ENCODE data around the gene CD3D.

The CD3D gene

DNA sequence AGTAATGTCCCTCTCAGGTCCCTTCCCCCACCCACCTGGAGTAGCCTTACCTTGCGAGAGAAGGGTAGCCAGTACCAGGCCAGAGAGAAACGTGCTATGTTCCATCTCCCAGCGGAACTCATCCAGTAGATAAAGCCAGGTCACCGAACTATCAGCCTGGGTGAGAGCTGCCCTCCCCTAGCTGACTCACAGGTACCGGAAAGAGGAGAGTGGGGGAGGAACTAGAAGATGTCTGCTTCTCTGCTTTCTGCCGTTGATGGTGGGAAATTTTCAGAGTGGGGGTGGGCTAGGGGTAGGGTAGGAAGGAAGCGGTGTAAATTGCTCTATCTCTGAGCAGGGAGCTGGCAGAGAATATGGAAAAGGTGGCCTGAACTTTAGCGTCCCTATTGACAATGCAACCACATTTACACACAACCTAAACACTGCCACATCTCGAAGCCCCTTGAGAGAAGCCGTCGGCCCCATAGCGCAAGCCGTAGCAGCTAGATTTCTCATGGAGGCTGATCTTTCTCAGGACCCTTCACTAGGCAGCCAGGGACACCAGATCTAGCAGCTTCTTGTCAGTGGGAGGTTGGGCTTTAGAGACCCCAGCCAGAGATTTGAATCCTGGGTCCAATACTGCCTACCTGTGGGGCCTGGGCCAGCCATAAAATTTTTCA is at the start of gene CD3D:
CD3D (minus strand) TSS at position 203 of the 659 bp plus-strand sequence; CDS start at position 105, 98 bp downstream.
- no peak for TF ChIP-seq EZH2phosphoT487 (conservative IDR thresholded peaks at IDR 0.05; ENCODE audit: low read length)
- TF ChIP-seq, protein P1, sequence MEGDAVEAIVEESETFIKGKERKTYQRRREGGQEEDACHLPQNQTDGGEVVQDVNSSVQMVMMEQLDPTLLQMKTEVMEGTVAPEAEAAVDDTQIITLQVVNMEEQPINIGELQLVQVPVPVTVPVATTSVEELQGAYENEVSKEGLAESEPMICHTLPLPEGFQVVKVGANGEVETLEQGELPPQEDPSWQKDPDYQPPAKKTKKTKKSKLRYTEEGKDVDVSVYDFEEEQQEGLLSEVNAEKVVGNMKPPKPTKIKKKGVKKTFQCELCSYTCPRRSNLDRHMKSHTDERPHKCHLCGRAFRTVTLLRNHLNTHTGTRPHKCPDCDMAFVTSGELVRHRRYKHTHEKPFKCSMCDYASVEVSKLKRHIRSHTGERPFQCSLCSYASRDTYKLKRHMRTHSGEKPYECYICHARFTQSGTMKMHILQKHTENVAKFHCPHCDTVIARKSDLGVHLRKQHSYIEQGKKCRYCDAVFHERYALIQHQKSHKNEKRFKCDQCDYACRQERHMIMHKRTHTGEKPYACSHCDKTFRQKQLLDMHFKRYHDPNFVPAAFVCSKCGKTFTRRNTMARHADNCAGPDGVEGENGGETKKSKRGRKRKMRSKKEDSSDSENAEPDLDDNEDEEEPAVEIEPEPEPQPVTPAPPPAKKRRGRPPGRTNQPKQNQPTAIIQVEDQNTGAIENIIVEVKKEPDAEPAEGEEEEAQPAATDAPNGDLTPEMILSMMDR (IDR thresholded peaks at IDR 0.05; ENCODE audit: insufficient read depth, low read length, poor library complexity, severe bottlenecking), result no peak
- no peak within 1 kb of the TSS for H3K4me3 ChIP-seq (ENCODE audit: insufficient read depth, low read length, poor library complexity, severe bottlenecking)
- H3K9me2 ChIP-seq (replicated peaks; ENCODE audit: insufficient read depth, low read length), result no peaks in the 10 kb centered on the region
- H3K27ac ChIP-seq (ENCODE audit: low read depth, low read length), result no peak within 1 kb of the TSS
- no peak within 1 kb of the TSS for H3K9ac ChIP-seq (ENCODE audit: low read length)
- no peaks in the 10 kb centered on the region for H4K20me1 ChIP-seq (ENCODE audit: low read depth, low read length)
- no peak within 1 kb of the TSS for H3K4me2 ChIP-seq (ENCODE audit: low read depth, low read length, poor library complexity, severe bottlenecking)
- no peaks in the 10 kb centered on the region for H3K79me2 ChIP-seq (ENCODE audit: insufficient read depth, low read length)
- H3K27me3 ChIP-seq (ENCODE audit: low read length), result no peaks in the 10 kb centered on the region
- no peak within 1 kb of the TSS for H2AFZ ChIP-seq (ENCODE audit: low read depth, low read length, severe bottlenecking)
- no peaks in the 10 kb centered on the region for H3F3A ChIP-seq (ENCODE audit: insufficient read depth)
- H3K9me3 ChIP-seq (ENCODE audit: insufficient read depth, low read length), result no peaks in the 10 kb centered on the region
- no peaks in the 10 kb centered on the region for H3K36me3 ChIP-seq (ENCODE audit: low read length)

DNA sequence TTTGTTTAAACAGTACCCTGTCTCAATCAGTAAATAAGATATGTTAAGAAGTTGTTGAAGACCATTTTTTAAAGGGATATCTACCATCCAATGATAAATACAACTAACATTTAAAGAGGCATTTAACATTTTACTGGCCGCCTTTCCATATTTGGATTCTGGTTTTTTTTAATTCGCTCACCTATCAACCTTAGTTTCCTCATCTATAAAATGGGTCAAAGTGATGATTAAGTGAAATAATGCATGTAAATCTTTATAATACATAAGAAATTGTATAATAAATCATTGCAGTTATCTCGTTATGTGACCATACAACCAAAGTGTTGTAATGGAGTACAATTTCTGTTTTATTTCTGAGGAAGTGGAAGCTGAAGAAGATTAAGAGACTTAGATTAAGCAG is 41.2 kb upstream of the CD3D start:
- Histone ChIP-seq H3K4me3 (ENCODE audit: insufficient read depth, low read length, poor library complexity, severe bottlenecking) (no peak overlapping the region), H3K4me2 (ENCODE audit: low read depth, low read length, poor library complexity, severe bottlenecking) (no peak overlapping the region), H3F3A (ENCODE audit: insufficient read depth) (0 out of 2 replicates have a peak, but pooled peaks cover 4% of the 10 kb centered on the region), H2AFZ (ENCODE audit: low read depth, low read length, severe bottlenecking) (no peak overlapping the region), H3K9ac (ENCODE audit: low read length) (no peak overlapping the region), H3K27ac (ENCODE audit: low read depth, low read length) (no peak overlapping the region), H3K27me3 (ENCODE audit: low read length) (no peaks in the 10 kb centered on the region), H3K79me2 (ENCODE audit: insufficient read depth, low read length) (no peaks in the 10 kb centered on the region), H3K36me3 (ENCODE audit: low read length) (peaks cover 54% of the 10 kb centered on the region), H4K20me1 (ENCODE audit: low read depth, low read length) (no peaks in the 10 kb centered on the region), H3K9me2 (replicated peaks; ENCODE audit: insufficient read depth, low read length) (no peaks in the 10 kb centered on the region), H3K9me3 (ENCODE audit: insufficient read depth, low read length) (no peaks in the 10 kb centered on the region)
- no peak for TF ChIP-seq EZH2phosphoT487 (conservative IDR thresholded peaks at IDR 0.05; ENCODE audit: low read length)
- TF ChIP-seq, protein P1 (IDR thresholded peaks at IDR 0.05; ENCODE audit: insufficient read depth, low read length, poor library complexity, severe bottlenecking), result no peak

DNA sequence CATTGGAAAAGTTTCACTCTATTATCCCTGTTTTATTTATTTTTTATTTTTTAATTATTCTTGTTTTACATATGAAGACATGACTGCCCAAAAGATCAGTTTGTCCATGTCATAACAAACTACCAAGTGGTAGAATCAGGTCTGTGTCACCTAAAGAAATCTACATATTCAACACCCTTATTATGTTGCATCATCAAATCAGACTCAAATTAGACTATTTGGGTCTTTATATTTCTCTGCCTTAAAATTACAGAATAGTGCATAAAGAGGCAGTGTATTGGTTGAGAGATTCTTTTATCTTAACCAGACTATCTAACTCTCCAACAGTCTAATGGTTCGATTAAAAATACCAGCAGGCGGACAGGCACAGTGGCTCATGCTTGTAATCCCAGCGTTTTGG is 40.4 kb upstream of the CD3D start:
- Histone ChIP-seq H3K9me3 (ENCODE audit: insufficient read depth, low read length) (no peaks in the 10 kb centered on the region), H3K79me2 (ENCODE audit: insufficient read depth, low read length) (no peaks in the 10 kb centered on the region), H3K36me3 (ENCODE audit: low read length) (peaks cover 60% of the 10 kb centered on the region), H2AFZ (ENCODE audit: low read depth, low read length, severe bottlenecking) (no peak overlapping the region), H3K4me2 (ENCODE audit: low read depth, low read length, poor library complexity, severe bottlenecking) (no peak overlapping the region), H3K9ac (ENCODE audit: low read length) (no peak overlapping the region), H3K4me3 (ENCODE audit: insufficient read depth, low read length, poor library complexity, severe bottlenecking) (no peak overlapping the region), H3K27me3 (ENCODE audit: low read length) (no peaks in the 10 kb centered on the region), H3F3A (ENCODE audit: insufficient read depth) (0 out of 2 replicates have a peak, but pooled peaks cover 4% of the 10 kb centered on the region), H3K27ac (ENCODE audit: low read depth, low read length) (no peak overlapping the region), H4K20me1 (ENCODE audit: low read depth, low read length) (no peaks in the 10 kb centered on the region), H3K9me2 (replicated peaks; ENCODE audit: insufficient read depth, low read length) (no peaks in the 10 kb centered on the region)
- TF ChIP-seq EZH2phosphoT487 (conservative IDR thresholded peaks at IDR 0.05; ENCODE audit: low read length), result no peak
- TF ChIP-seq, protein P1 (IDR thresholded peaks at IDR 0.05; ENCODE audit: insufficient read depth, low read length, poor library complexity, severe bottlenecking), result no peak
